Inflammatory macrophage treated with lipopolysaccharide for 4 hours (primary cell): ENCODE measurements around the gene MCOLN2.
"Not testable (repeated sequence)": the region's sequence is repeated elsewhere in the genome, so short reads cannot be mapped to it uniquely, and the experiment has no call there.

Experiments
- DNase-seq: peaks from one replicate; pipeline ENCODE4 v3.0.0-alpha.2; 2020

The MCOLN2 gene

GRCh38 chr1:84939761-84940160, 57.2 kb downstream of the MCOLN2 start:
- DNase-seq = no peak

- no peak for DNase-seq
Measured at GRCh38 chr1:84939151-84939550, 57.8 kb downstream of the MCOLN2 start.

DNA sequence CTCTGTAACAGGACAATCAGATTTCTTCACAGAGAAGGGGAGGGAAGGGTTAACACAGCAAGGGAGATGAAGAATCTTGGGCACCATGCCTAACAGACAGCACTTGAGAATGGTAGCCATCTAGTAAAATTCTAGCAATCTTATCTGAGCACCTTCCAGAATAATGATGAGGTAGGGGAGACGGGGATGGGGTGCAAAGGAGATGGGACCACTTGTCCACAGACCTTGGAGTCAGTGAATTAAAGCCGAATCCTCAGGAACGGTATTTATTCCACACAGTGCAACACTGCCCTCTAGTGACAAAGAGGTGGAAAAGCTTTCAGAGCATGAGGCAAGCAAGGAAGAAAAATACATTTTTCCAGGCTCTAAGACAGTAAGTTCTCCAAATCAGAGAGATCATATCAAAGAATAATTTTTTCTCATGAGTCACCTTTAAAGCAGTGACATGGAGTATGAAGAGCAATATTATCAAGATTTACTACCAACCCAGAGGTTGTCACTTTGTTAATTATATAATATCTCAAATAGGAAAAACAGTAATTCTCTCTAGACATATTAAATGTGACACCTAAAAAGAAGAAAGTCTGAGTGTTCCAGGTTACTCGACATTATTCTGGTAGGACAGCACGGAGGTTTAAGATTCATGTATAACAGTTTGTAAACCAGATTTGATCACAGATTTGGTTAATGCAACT, 60.6 kb downstream of the MCOLN2 start:
- DNase-seq = peak; percentile 54

DNA sequence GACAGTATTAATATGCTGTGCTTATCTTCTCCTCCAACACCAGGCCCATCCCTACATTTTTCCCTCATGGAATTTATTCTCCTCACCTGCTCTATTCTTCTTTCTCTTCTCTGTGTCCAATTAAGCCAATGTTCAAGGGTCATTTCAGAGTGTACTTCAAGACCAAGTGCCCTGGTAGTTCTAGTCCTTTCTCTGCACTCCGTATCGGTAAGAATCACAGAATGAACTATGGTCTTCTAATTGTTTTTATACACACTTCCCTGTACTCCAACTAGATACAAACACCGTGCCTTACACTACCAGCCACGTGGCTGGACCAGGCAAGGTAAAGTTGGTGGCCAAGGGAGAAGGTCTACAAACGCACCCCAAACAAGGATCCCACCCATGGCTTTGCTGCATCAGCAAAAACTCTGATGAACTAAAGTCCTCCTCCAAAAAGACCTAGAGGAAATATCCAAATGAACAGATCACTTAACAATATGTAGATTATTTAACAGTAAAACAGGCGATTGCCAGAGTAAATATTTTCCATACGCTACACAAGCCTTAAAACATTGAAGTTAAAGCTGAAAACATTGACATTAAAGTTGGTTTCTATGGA, 63.8 kb downstream of the MCOLN2 start:
- DNase-seq = no peak

- DNase-seq = no peak
Measured at GRCh38 chr1:84930831-84931230, 66.1 kb downstream of the MCOLN2 start.

DNA sequence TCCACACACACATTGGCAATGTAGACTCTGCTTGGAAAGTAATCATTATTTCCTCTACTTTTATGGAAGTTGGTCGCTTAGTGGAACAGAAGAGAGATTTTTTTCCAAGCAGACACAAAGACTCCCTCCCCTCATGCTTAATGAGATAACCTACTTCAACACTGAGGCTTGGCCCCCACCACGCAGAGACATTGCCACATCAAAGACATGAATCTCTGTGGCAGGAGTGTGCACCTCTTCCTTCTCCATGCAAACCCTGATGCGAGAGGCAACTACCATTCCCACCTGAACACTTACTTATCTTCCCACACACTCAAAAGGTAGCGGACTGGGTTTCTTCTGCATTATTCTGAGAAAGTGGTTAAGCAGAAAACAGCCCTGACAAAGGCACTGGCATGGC, 66.6 kb downstream of the MCOLN2 start:
- DNase-seq = no peak

- DNase-seq = no peak
Measured at GRCh38 chr1:84929581-84929980, 67.3 kb downstream of the MCOLN2 start.

GRCh38 chr1:84928979-84929378, 67.9 kb downstream of the MCOLN2 start:
- no peak for DNase-seq

GRCh38 chr1:84923317-84923716, 73.6 kb downstream of the MCOLN2 start:
- no peak for DNase-seq

DNA sequence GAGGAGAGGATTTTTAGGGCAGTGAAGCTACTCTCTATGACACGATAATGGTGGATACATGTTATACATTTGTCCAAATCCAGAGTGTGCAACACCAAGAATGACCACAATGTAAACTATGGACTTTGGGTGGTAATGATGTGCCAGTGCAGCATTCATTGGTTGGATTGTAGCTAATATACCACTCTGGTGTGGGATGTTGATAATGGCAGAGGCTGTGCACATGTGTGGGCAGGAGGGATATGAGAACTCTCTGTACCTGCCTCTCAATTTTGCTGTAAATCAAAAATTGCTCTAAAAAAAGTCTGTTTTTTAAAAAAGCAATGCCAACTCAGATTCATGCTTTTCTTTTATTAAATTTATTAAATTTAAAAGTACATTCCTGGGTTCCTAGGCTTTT, 76.8 kb downstream of the MCOLN2 start:
- DNase-seq = no peak

DNA sequence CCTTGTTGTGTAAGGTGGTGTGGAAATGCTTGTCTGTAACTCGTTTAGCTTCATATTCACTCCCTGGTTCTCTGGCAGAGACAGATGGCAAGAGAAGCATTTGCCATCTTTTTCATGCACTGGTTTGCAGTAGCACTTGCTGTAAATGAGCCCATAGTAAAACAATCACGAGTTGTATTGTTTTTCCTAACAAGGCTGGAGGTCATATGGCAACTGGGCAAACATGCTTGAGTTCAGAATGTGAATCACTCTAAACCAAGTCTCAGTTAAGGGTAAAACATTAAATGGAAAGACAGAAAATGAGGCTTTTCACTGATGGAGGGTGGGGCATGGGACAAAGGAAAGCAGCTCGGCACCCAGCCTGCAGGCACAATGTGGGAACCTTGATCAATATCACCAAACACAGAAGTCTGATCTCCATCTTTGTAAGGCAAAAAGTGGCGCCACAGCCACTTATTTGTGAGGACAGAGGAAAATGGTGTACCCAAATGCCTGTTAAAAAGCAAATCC, 77.4 kb downstream of the MCOLN2 start:
- DNase-seq = no peak

- no peak for DNase-seq
Measured at GRCh38 chr1:84918726-84919336, 78.1 kb downstream of the MCOLN2 start.

DNA sequence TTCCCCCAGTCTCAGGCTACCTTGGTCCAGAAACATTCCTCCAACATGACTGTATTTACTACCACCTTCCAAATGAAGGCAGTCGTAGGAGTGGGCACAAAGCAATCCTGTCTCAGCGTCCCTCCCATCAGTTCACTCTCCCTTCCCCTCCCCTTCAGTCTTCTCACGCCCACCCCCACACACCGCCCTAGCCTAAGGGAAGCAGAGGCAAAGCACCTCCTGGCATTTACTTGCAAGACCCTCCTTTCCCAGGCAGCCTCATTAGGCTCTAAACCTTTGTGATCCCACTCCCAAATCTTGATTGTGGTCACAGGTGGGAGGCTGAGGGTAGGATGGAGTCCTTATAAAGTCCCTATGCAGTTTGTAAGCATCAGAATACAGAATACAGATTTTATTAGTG, 80.0 kb downstream of the MCOLN2 start:
- no peak for DNase-seq

DNA sequence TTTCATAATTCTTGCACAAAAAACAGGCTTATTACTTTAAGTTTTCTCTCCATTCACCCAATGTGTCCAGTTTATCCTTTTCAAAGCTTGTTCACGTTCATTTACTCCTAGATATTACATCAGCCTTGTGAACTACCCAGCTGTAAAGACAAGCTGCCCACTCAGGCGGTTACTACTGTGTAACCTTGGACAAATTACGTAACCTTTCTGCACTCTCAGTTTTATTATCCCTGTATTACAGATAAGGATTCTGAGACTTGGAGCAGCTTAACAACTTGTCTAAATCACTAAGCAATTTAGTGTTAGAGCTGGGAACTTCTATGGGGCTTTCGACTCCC, 83.4 kb downstream of the MCOLN2 start:
- DNase-seq = peak; percentile 84

DNA sequence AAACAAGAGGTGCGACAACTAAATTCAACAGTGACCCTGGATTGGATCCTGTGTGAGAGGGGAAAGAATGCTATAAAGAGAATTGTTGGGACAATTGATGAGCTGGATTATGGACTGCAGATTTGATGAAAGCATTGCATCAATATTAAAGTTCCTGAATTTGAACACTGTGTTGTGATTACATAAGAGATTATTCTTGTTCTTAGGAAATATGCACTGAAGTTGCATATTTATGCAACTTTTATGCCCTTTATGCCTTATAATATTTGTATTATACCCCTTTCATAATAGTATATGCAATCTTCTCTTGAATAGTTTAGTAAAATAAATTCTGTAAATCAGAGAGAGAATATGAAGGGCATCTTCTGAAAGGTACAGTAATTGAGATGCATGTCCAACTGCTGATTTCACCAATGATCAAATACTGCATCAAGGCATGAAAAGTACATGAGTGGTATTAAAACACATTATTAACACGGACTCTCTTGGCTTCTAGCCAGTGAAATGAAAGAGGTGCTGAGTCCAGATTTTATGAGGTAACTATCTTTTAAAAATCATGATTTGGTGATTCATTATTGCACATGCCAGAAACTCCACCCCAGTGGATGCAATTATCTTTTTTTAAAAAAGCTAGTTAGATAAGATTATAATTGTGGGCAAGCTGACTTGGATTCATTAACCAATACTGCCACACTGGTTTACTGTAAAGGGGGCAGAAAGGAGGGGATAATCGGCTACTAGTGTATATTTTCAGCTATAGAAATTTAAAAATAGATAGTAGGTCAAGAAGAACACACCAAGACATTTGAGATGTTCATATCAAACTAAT, 84.0 kb downstream of the MCOLN2 start:
- peak; percentile 77 for DNase-seq

DNA sequence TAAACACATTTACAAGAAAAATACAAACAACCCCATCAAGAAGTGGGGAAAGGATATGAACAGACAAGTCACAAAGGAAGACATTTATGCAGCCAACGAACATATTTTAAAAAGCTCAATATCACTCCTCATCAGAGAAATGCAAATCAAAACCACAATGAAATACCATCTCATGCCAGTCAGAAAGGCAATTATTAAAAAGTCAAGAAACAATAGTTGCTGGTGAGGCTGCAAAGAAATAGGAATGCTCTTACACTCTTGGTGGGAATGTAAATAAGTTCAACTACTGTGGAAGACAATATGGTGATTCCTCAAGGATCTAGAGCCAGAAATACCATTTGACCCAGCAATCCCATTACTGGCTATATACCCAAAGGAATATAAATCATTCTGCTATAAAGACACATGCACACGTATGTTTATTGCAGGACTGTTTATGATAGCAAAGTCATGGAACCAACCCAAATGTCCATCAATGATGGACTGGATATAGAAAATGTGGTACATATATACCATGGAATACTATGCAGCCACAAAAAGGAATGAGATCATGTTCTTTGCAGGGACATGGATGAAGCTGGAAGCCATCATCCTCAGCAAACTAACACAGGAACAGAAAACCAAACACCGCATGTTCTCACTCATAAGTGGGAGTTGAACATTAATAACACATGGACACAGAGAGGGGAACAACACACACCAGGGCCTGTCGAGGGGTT, 88.0 kb downstream of the MCOLN2 start:
- DNase-seq = not testable (repeated sequence)

- DNase-seq = peak; percentile 36
Measured at GRCh38 chr1:84907095-84907827, 89.7 kb downstream of the MCOLN2 start.

- DNase-seq = not testable (repeated sequence)
Measured at GRCh38 chr1:84902727-84903126, 94.2 kb downstream of the MCOLN2 start.

- DNase-seq = no peak
Measured at GRCh38 chr1:84899969-84900368, 96.9 kb downstream of the MCOLN2 start.

- peak; percentile 22 for DNase-seq
Measured at GRCh38 chr1:84896279-84896678, 100.6 kb downstream of the MCOLN2 start.

DNA sequence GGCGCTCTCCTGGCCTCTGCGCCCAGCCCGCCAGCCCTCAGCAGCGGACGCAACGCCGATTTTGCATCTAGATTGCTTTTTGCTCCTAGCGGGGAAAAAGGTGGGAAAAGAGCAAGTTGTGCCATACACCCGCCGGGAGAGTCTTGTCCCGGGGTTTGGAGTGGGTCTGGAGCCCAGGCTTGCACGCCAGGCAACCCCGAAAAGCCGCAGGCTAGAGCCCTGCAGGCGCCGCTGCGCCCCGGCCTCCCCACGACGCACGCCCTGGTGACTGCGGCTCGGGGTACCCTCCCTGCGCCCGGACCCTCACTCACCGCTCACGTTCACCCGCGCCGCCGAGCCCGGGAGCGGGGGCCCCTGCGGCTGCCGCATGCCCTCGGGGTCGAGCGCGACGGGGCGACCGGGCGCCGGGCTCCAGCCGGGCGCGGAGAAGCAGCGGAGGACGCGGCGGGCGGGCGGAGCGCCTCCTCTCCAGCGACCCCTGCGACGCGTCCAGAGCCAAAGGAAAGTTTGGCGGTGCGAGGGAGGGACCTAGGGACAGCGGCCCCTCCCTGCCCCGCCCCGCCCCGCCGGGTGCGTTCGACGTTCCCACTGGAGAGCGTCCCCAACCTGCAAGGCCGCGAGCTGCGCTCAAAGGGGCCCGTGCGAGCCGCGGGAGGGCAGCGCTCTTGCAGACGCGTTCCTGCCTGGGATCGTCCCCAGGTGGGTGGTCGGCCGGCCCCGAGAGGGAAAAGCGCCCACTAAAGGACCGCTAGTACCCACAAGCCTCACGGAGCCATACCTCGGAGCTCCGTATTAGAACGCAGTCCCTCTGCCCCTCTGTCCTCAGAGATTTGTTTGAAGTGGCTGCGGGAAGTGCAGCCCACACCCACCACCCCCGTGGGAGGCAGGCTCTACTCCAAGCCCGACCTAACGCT, 104.0 kb downstream of the MCOLN2 start, which contains the start of gene LPAR3:
Gene LPAR3 (minus strand): TSS at position 502 of the 914 bp plus-strand sequence. CDS start 27,086 bp downstream, outside the sequence.
- DNase-seq = peak; percentile 6
